Measurements from ENCODE around the gene PAX3.

PAX3 gene

GRCh38 chr2:222305516-222306392 lies 7.0 kb upstream of the PAX3 start:
- H3K4me3 ChIP-seq (replicated peaks in 1 of 2; ENCODE audit: low read depth in 2 of 2, low read length in 2 of 2), result peak overlapping the region; percentile 41 to 54
- DNase-seq (ENCODE audit: low read depth in 2 of 2), result no peak
- no peak for TF ChIP-seq CTCF (IDR thresholded peaks at IDR 0.05; ENCODE audit: low read depth, low read length)

GRCh38 chr2:222304737-222305515 lies 6.1 kb upstream of the PAX3 start:
- no peak for DNase-seq (ENCODE audit: low read depth in 2 of 2)
- peak overlapping the region in 1 of 2 donors; percentile 54 for H3K4me3 ChIP-seq (replicated peaks in 1 of 2; ENCODE audit: low read depth in 2 of 2, low read length in 2 of 2)
- TF ChIP-seq CTCF (IDR thresholded peaks at IDR 0.05; ENCODE audit: low read depth, low read length), result no peak

GRCh38 chr2:222303828-222304736 lies 5.3 kb upstream of the PAX3 start:
- no peak for TF ChIP-seq CTCF (IDR thresholded peaks at IDR 0.05; ENCODE audit: low read depth, low read length)
- DNase-seq (ENCODE audit: low read depth in 2 of 2), result no peak
- H3K4me3 ChIP-seq (replicated peaks in 1 of 2; ENCODE audit: low read depth in 2 of 2, low read length in 2 of 2), result no peak overlapping the region

- no peak for DNase-seq (ENCODE audit: low read depth in 2 of 2)
- TF ChIP-seq CTCF (IDR thresholded peaks at IDR 0.05; ENCODE audit: low read depth, low read length), result no peak
- H3K4me3 ChIP-seq (replicated peaks in 1 of 2; ENCODE audit: low read depth in 2 of 2, low read length in 2 of 2), result no peak overlapping the region
Observed at GRCh38 chr2:222303045-222303827, 4.4 kb upstream of the PAX3 start.

- H3K4me3 ChIP-seq (replicated peaks in 1 of 2; ENCODE audit: low read depth in 2 of 2, low read length in 2 of 2), result no peak overlapping the region
- TF ChIP-seq CTCF (IDR thresholded peaks at IDR 0.05; ENCODE audit: low read depth, low read length), result no peak
- DNase-seq (ENCODE audit: low read depth in 2 of 2), result no peak
Observed at GRCh38 chr2:222302178-222303018, 3.6 kb upstream of the PAX3 start.
